NCI-H2107 (cell line): ENCODE measurements around the gene METTL24.
"Not testable (repeated sequence)": the region's sequence is repeated elsewhere in the genome, so short reads cannot be mapped to it uniquely, and the experiment has no call there.

Experiments used
- DNase-seq: peaks from one replicate; lab custom pipeline; 2025; lab: John Stamatoyannopoulos, UW

Gene METTL24

GRCh38 chr6:110265273-110265672, 92.9 kb downstream of the METTL24 start:
- DNase-seq: no peak

GRCh38 chr6:110256366-110256765, 101.8 kb downstream of the METTL24 start:
- no peak for DNase-seq

- DNase-seq: no peak
Observed at GRCh38 chr6:110255211-110255750, 102.9 kb downstream of the METTL24 start.

GRCh38 chr6:110250838-110251237, 107.3 kb downstream of the METTL24 start:
- DNase-seq: no peak

- DNase-seq: no peak
Observed at GRCh38 chr6:110250058-110250457, 108.1 kb downstream of the METTL24 start.

- no peak for DNase-seq
Observed at GRCh38 chr6:110246900-110247546, 111.1 kb downstream of the METTL24 start.

- DNase-seq: no peak
Observed at GRCh38 chr6:110246378-110246777, 111.8 kb downstream of the METTL24 start.

- not testable (repeated sequence) for DNase-seq
Observed at GRCh38 chr6:110244621-110245020, 113.5 kb downstream of the METTL24 start.

GRCh38 chr6:110239526-110240274, 118.4 kb downstream of the METTL24 start:
- DNase-seq: no peak

- DNase-seq: not testable (repeated sequence)
Observed at GRCh38 chr6:110236007-110236406, 122.1 kb downstream of the METTL24 start.

- DNase-seq: no peak
Observed at GRCh38 chr6:110233770-110234374, 124.3 kb downstream of the METTL24 start.

GRCh38 chr6:110232450-110232849, 125.7 kb downstream of the METTL24 start:
- DNase-seq: no peak

GRCh38 chr6:110226261-110226660, 131.9 kb downstream of the METTL24 start:
- DNase-seq: no peak

GRCh38 chr6:110221738-110222137, 136.4 kb downstream of the METTL24 start:
- no peak for DNase-seq

GRCh38 chr6:110217266-110217665, 140.9 kb downstream of the METTL24 start:
- DNase-seq: no peak

GRCh38 chr6:110216140-110216539, 142.0 kb downstream of the METTL24 start:
- no peak for DNase-seq

- no peak for DNase-seq
Observed at GRCh38 chr6:110214338-110214737, 143.8 kb downstream of the METTL24 start.

- no peak for DNase-seq
Observed at GRCh38 chr6:110211753-110212152, 146.4 kb downstream of the METTL24 start.

GRCh38 chr6:110207652-110208051, 150.5 kb downstream of the METTL24 start:
- no peak for DNase-seq

- no peak for DNase-seq
Observed at GRCh38 chr6:110201151-110201884, 156.8 kb downstream of the METTL24 start.

- DNase-seq: no peak
Observed at GRCh38 chr6:110198561-110198960, 159.6 kb downstream of the METTL24 start.

GRCh38 chr6:110196874-110197273, 161.3 kb downstream of the METTL24 start:
- DNase-seq: no peak
